GM12801 (cell line): ENCODE measurements around the gene ITGB1BP1.

ENCODE experiments used
- CTCF ChIP-seq: IDR thresholded peaks from one replicate; pipeline ENCODE4 v1.5.1; 2011; ENCODE audit warnings: control low read depth; ENCODE audit not compliant: insufficient read length; ENCODE audit errors: extremely low read depth

Gene ITGB1BP1

GRCh38 chr2:9380702-9381628 is 42.4 kb downstream of the ITGB1BP1 start:
- TF ChIP-seq CTCF, result no peak

GRCh38 chr2:9379391-9379755 is 44.0 kb downstream of the ITGB1BP1 start:
- no peak for TF ChIP-seq CTCF

- TF ChIP-seq CTCF, result no peak
These were observed 44.6 kb downstream of the ITGB1BP1 start for GRCh38 chr2:9378433-9379390.

GRCh38 chr2:9377461-9378097 is 45.7 kb downstream of the ITGB1BP1 start:
- TF ChIP-seq CTCF, result no peak

GRCh38 chr2:9375857-9376428 is 47.4 kb downstream of the ITGB1BP1 start:
- TF ChIP-seq CTCF, result no peak

- no peak for TF ChIP-seq CTCF
These were observed 49.1 kb downstream of the ITGB1BP1 start for GRCh38 chr2:9374071-9374730.
